Loucy (cell line): ENCODE results near the gene SYCP2L.

ENCODE experiments used
- CTCF ChIP-seq: fragments of 200-600 bp; sonication (generic); conservative IDR thresholded peaks from 2 replicates; pipeline ENCODE4 v1.5.1; 2014; ENCODE audit warnings: mild to moderate bottlenecking, antibody characterized with exemption, low read length
- EZH2phosphoT487 ChIP-seq: fragments of 200-600 bp; IDR thresholded peaks from 2 replicates; pipeline ENCODE4 v1.6.1; 2018; ENCODE audit warnings: antibody characterized with exemption, mild to moderate bottlenecking, moderate library complexity, borderline replicate concordance

GRCh38 chr6:10894958-10895357, 8.1 kb downstream of the SYCP2L start:
- no peak for TF ChIP-seq CTCF
- no peak for TF ChIP-seq EZH2phosphoT487
